Stimulated activated CD4-positive, alpha-beta T cell treated with anti-CD3 and anti-CD28 coated beads, Interleukin-1b, Interleukin-23, amount 100 ng/mL, for 48 hours (primary cell): Measurements from ENCODE around the gene GPC5.
"Not testable (repeated sequence)": the region's sequence is repeated elsewhere in the genome, so short reads cannot be mapped to it uniquely, and the experiment has no call there.

Experiments
- DNase-seq: peaks from one replicate; pipeline ENCODE4 v3.0.0-alpha.2; 2020

The GPC5 gene

DNA sequence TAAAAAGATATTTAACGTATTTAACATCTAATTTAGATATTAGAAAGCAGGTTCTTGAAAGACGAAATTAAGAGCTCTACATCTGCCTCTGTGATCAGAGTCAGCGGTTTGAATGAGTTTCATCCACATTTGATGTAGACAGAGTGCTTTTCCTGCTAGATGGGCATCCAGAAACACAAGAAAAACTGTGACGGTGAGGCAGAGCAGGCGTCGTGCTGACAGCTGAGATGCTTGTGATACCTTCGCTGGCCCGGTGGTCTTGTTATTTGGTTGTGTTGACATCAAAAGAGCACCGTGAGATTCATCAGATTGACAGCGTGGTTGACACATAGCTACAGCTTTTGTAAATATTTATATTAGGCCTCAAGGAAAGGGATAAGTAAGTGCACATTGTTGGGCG, 399.1 kb downstream of the GPC5 start:
- DNase-seq, result no peak

DNA sequence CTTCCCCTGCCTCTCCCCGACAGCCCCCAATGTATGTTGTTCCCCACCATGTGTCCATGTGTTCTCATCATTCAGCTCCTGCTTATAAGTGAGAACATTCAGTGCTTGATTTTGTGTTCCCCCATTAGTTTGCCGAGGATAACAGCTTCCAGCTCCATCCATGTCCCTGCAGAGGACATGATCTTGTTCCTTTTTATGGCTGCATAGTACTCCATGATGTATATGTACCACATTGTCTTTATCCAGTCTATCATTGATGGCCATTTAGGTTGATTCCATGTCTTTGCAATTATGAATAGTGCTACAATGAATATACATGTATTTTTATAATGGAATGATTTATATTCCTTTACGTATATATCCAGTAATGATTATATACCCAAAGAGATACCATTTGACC, 399.9 kb downstream of the GPC5 start:
- DNase-seq, result not testable (repeated sequence)

DNA sequence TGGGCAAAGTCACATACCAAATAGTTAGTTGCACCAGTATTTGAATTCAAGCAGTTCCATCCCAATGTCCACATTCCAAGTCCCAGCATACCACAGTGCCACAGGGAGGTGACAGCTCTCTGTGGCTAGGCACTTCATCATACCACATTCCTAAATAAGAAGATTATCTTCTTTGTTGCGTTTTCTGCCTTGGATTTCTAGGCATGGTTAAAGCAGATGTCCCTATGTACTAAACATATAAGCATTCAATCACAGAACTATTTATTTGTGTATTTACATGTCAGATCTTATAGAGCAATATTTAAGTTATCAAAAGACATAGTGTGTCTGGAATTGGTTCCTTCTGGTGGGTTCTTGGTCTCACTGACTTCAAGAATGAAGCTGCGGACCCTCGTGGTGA, 403.4 kb downstream of the GPC5 start:
- DNase-seq, result not testable (repeated sequence)

DNA sequence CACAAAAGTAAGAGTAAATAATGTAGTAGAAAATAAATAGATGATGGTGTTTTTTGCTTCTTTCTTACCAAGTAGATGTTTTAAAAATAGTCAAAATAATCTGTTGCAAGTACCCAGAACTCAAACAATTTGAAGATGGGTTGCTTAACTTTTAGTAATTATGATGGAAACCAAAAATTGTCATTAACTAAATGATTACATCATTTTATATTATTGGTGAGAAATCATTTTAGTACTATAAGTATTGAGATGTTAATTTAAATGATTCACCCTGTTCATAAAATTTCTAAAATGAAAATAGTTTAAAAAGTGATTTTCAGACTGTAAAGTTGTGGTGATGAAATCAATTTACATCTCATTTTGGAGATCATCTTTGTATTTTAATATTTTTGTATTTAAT, 404.5 kb downstream of the GPC5 start:
- DNase-seq, result no peak

- no peak for DNase-seq
Observed at GRCh38 chr13:91804724-91805123, 406.3 kb downstream of the GPC5 start.

DNA sequence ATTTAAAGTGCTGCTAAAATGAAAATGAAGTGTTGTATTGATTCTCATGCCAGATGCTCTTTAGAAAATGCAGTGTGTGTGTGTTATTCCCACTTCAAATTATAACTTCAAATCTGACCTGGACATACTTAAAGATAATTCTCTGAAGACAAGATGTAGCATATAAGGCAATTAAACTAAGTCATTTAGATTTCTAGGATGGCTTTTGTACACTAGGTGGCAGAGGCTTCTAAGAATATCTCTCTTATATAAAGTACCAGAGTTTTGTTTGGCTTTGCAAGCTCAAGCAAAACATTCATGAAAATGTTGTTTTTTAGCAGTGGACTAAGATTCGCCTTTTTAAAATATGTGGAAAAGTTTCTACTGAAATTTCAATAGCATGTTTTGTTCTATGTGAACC, 407.2 kb downstream of the GPC5 start:
- no peak for DNase-seq

GRCh38 chr13:91809161-91809560, 410.7 kb downstream of the GPC5 start:
- no peak for DNase-seq

GRCh38 chr13:91813253-91813652, 414.8 kb downstream of the GPC5 start:
- no peak for DNase-seq

GRCh38 chr13:91816263-91816807, 417.9 kb downstream of the GPC5 start:
- DNase-seq, result no peak

GRCh38 chr13:91817250-91817649, 418.8 kb downstream of the GPC5 start:
- DNase-seq, result no peak

- DNase-seq, result no peak
Observed at GRCh38 chr13:91824416-91824815, 426.0 kb downstream of the GPC5 start.

DNA sequence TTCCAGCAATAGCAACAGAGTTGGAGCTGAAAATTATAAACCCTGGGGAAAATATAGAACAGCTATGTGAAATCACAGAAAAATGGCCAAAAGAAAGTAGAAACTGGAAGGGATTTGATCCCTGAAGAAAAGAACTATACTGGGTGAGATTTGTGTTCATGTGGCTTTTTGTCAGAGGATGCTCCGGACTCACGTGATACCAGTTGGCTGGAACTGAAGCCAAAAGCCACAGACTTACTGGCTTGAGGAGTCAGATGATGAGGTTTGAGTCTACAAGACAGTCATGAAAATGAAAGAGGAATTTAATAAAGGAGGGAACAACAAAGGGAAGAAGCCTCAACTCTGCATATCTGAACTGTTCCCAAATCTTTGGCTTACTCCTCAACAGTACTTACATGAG, 427.1 kb downstream of the GPC5 start:
- no peak for DNase-seq

DNA sequence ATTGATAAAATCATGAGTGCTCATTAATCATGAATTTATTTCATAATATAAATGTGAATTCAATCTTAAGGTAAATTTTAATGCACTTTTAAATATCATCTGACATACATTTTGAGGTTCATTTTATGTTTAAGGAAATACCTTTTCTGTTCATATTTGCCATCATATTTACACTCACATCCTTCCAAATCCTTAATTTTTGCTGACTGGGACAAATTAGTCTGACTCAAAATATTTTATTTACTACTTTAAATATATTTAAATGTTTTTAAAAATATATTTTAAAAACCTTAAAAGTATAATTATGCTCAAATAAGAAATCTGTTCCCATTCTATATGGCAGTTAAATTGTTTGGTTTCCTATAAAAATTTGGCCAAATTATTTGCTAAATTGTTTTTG, 438.1 kb downstream of the GPC5 start:
- DNase-seq, result no peak

DNA sequence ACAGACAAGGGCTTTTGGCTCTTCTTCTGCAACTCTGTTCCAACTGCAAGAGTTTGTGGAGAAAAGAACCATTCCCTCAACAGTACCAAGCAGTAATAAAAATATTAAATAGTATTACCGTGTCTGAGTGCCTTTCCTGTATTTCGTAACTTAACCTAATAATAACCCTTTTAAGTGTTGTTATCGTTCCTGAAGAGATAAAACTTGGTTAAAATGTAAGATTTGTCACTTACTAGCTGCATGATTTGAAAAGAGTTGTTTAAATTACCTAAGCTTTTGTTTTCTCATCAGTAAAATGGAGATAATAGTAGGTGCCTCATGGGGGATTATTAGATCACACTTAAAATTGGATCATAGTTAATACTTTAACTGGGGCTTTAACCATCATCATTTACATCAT, 447.2 kb downstream of the GPC5 start:
- no peak for DNase-seq

DNA sequence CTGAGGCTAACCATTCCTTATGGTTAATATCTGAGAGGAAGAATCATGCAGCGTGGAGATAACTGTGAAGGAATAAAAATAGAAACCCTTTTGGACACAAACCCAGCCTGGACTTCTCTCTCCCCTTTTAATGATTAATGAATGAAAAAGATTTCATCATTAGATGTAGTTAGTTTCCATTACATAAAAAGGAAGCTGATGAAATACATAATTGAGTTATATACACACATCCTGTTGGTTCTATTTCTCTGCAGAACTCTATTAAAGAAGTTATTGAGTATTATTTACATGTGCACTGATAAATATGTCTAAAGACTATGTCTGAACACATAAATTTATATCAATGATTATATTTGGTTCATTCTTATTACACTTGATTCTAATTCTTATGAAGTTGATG, 465.3 kb downstream of the GPC5 start:
- DNase-seq, result no peak

DNA sequence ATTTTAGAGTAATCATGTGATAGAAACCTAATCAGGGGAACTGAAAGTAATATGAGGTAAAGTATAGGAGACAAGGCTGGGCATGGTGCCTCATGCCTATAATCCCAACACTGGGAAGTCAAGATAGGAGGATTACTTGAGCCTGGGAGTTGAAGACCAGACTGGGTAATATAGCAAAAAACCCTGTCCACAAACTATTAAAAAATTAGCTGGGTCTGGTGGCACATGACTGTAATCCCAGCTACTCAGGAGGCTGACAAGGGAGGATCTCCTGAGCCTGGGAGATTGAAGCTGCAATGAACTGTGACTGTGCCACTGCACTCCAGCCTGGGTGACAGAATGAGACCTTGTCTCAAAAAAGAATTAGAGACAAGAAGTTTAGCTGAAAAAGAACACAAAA, 469.9 kb downstream of the GPC5 start:
- DNase-seq, result no peak

- DNase-seq, result no peak
Observed at GRCh38 chr13:91878491-91878890, 480.1 kb downstream of the GPC5 start.

DNA sequence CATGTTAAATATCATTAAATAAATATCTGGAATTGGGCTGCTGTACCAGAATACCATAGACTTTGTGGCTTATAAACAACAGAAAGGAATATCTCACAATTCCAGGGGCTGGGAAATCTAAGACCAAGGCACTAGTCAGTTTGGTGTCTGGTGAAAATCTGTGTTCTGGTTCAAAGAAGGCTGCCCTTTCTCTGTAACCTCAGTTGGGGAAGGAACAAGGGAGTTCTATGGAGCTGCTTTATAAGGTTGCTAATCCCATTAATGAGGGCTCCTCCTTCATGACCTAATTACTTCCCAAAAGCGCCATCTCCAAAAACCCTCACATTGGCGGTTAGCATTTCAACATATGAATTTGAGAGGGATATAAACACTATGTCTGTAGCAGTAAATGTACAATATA, 480.9 kb downstream of the GPC5 start:
- no peak for DNase-seq

- DNase-seq, result no peak
Observed at GRCh38 chr13:91882918-91883317, 484.5 kb downstream of the GPC5 start.

- DNase-seq, result no peak
Observed at GRCh38 chr13:91889641-91890040, 491.2 kb downstream of the GPC5 start.

GRCh38 chr13:91891141-91891540, 492.7 kb downstream of the GPC5 start:
- DNase-seq, result no peak

DNA sequence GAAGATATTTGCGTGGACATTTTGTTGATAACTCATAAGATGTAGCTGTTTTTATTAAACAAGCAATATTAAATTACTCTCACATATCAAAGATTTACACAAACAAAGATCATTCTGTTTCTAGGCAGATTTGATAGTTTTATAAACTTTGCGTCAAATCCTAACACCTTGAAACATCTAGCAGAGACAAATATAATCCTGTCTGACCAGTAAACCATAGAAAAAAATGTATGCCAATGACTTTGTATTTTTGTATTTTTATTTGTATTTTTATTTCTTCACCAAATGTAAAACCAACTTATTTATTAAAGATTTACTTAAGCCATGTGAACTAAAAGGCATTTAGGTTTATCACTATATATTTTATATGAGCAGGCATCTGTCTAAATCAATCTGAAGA, 494.6 kb downstream of the GPC5 start:
- no peak for DNase-seq

- no peak for DNase-seq
Observed at GRCh38 chr13:91894316-91894715, 495.9 kb downstream of the GPC5 start.

DNA sequence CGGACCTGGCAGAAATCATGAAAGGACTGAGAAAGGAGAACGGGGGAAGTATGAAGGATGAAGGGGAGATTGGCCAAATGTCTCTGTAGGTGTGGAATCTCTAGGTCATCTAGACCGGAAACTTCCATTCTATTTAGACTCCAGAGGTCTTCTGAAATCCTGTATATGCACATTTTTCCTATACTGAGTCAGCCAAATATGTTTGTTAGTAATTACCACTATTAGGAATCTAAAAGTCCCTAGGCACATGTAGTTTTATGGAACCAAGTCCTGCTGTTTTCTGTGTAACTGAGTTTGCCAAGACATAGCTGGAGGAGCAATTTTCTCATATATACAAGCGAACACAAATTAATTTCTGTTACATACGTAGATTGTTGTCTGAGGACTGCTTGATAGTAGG, 498.1 kb downstream of the GPC5 start:
- DNase-seq, result no peak

DNA sequence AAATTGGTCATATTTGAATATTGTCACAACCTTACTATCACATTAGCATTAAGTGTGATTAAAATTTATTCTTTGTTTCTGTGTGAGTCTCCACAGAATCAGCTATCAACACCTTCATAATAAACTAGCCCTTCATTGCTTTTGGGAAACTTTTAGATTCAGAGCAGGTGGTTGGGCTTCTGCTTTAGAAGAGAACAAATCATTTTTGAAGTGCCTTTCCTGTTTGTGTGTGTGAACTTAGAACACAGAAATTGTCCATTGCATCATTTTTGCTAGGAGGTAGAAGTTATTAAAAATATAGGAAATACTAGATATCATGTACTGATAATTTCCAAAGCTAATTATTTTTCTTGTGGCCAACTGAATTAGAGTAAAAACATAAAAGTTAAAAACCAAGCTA, 500.6 kb downstream of the GPC5 start:
- DNase-seq, result not testable (repeated sequence)

GRCh38 chr13:91902291-91902690, 503.9 kb downstream of the GPC5 start:
- DNase-seq, result no peak
